ENCODE measurements around the gene TRNAU1AP. TPM values are rescaled to one million over a fixed set of nuclear protein-coding genes. Genes with fewer than 3 reads are reported as not detected.

The TRNAU1AP gene
- total RNA-seq, 1 experiment from 2014 or later: 43.0 TPM

- no TSS peak for BruUV-seq (replicated peaks)
- peaks cover 25% of the 10 kb centered on the region for H3K4me1 ChIP-seq (replicated peaks; ENCODE audit: insufficient read depth)
- POLR2A ChIA-PET (ENCODE audit: unreplicated experiment): interaction anchor here (0.6 to 0.7 kb wide), 2 partner anchors 9 to 95 kb away, joined by 3 to 22 read pairs; no protein-coding TSS in a partner anchor
- H3K36me3 ChIP-seq (ENCODE audit: low read depth): peaks cover 45% of the 10 kb centered on the region
- TF ChIP-seq CTCF (conservative IDR thresholded peaks at IDR 0.05) (no peak), EZH2 (IDR thresholded peaks at IDR 0.05; ENCODE audit: low read depth) (no peak)
- H3F3A ChIP-seq (ENCODE audit: insufficient read depth, low read depth): peaks cover 77% of the 10 kb centered on the region
- peak overlapping the region; percentile 99 for H3K27ac ChIP-seq
- peaks cover 37% of the 10 kb centered on the region for H4K20me1 ChIP-seq (ENCODE audit: insufficient read depth)
- H3K4me3 ChIP-seq: peak overlapping the region; percentile 83
- peaks cover 40% of the 10 kb centered on the region for H3K79me2 ChIP-seq (ENCODE audit: low read depth)
- CTCF ChIA-PET: no interaction called here
- intact Hi-C loops (cut with micrococcal nuclease; ENCODE audit: unreplicated experiment): loop anchor here (2.0 to 5.0 kb wide), 4 partner anchors 71 to 261 kb away; partner anchors contain the start of gene RNU11
- no peaks in the 10 kb centered on the region for H3K9me3 ChIP-seq (ENCODE audit: insufficient read depth, low read depth)
- H3K27me3 ChIP-seq (ENCODE audit: insufficient read depth, low read depth): 0 out of 2 replicates have a peak, but pooled peaks cover 3% of the 10 kb centered on the region
- no peaks in the 10 kb centered on the region for H3K9me2 ChIP-seq (ENCODE audit: insufficient read depth)
- no peak for DNase-seq
- no peak overlapping the region for H2AFZ ChIP-seq
- peak overlapping the region; percentile 99 for H3K4me2 ChIP-seq
Observed at GRCh38 chr1:28507646-28508434, 45.0 kb upstream of the TRNAU1AP start.

GRCh38 chr1:28508435-28508754 is 44.5 kb upstream of the TRNAU1AP start:
- TF ChIP-seq CTCF (conservative IDR thresholded peaks at IDR 0.05) (no peak), EZH2 (IDR thresholded peaks at IDR 0.05; ENCODE audit: low read depth) (no peak)
- Histone ChIP-seq H3K9me3 (ENCODE audit: insufficient read depth, low read depth) (no peaks in the 10 kb centered on the region), H3K4me2 (peak overlapping the region; percentile 99), H3K27ac (peak overlapping the region; percentile 99), H3K4me1 (replicated peaks; ENCODE audit: insufficient read depth) (peaks cover 25% of the 10 kb centered on the region), H3K27me3 (ENCODE audit: insufficient read depth, low read depth) (0 out of 2 replicates have a peak, but pooled peaks cover 3% of the 10 kb centered on the region), H3F3A (ENCODE audit: insufficient read depth, low read depth) (peaks cover 82% of the 10 kb centered on the region), H3K9me2 (ENCODE audit: insufficient read depth) (no peaks in the 10 kb centered on the region), H4K20me1 (ENCODE audit: insufficient read depth) (peaks cover 42% of the 10 kb centered on the region), H2AFZ (no peak overlapping the region), H3K79me2 (ENCODE audit: low read depth) (peaks cover 40% of the 10 kb centered on the region), H3K4me3 (peak overlapping the region; percentile 83), H3K36me3 (ENCODE audit: low read depth) (peaks cover 45% of the 10 kb centered on the region)
- no peak for DNase-seq
- ChIA-PET CTCF (no interaction called here), POLR2A (ENCODE audit: unreplicated experiment) (interaction anchor here (0.6 to 0.9 kb wide), 3 partner anchors 9 to 154 kb away, joined by 3 to 8 read pairs (median 4); no protein-coding TSS in a partner anchor)
- BruUV-seq (replicated peaks): no TSS peak
- intact Hi-C loops (cut with micrococcal nuclease; ENCODE audit: unreplicated experiment): loop anchor here (2.0 to 5.0 kb wide), 4 partner anchors 71 to 261 kb away; partner anchors contain the start of gene RNU11

- Histone ChIP-seq H2AFZ (no peak overlapping the region), H3F3A (ENCODE audit: insufficient read depth, low read depth) (peaks cover 91% of the 10 kb centered on the region), H3K4me3 (peak overlapping the region; percentile 83; the same call in 1 of the 2 replicates), H3K9me3 (ENCODE audit: insufficient read depth, low read depth) (no peaks in the 10 kb centered on the region), H3K27ac (peak overlapping the region; percentile 99), H3K4me2 (peak overlapping the region; percentile 99), H3K27me3 (ENCODE audit: insufficient read depth, low read depth) (0 out of 2 replicates have a peak, but pooled peaks cover 3% of the 10 kb centered on the region), H3K79me2 (ENCODE audit: low read depth) (peaks cover 40% of the 10 kb centered on the region), H3K9me2 (ENCODE audit: insufficient read depth) (no peaks in the 10 kb centered on the region), H3K4me1 (replicated peaks; ENCODE audit: insufficient read depth) (peaks cover 25% of the 10 kb centered on the region), H4K20me1 (ENCODE audit: insufficient read depth) (peaks cover 48% of the 10 kb centered on the region), H3K36me3 (ENCODE audit: low read depth) (peaks cover 45% of the 10 kb centered on the region)
- ChIA-PET POLR2A (ENCODE audit: unreplicated experiment) (interaction anchor here (0.6 to 1.1 kb wide), 4 partner anchors 13 to 636 kb away, joined by 3 to 6 read pairs (median 5); no protein-coding TSS in a partner anchor), CTCF (interaction anchor here (0.6 kb wide), 1 partner anchor 93 kb away, joined by 8 read pairs; no protein-coding TSS in a partner anchor)
- intact Hi-C loops (cut with micrococcal nuclease; ENCODE audit: unreplicated experiment): loop anchor here (2.0 to 5.0 kb wide), 4 partner anchors 72 to 262 kb away; partner anchors contain the start of gene RNU11
- DNase-seq: no peak
- no TSS peak for BruUV-seq (replicated peaks)
- TF ChIP-seq EZH2 (IDR thresholded peaks at IDR 0.05; ENCODE audit: low read depth): no peak
Observed at GRCh38 chr1:28509705-28510272, 43.1 kb upstream of the TRNAU1AP start.

All from PC-9 (cell line).